SK-N-SH treated with all-trans-retinoic acid at 6 μM for 48 hours (cell line): ENCODE data around the gene CEND1.

ENCODE experiments used
- ATAC-seq: fragments of 200-7000 bp; cut with Tn5 transposase; 3 replicates; pipeline ENCODE4 v1.9.1; 2020; ENCODE audit warnings: mild to moderate bottlenecking, moderate library complexity
- ARNTL ChIP-seq: fragments of 450-650 bp; formaldehyde crosslinking; IDR thresholded peaks from 2 replicates; pipeline ENCODE4 v1.5.0; 2020; ENCODE audit warnings: low read depth, mild to moderate bottlenecking, moderate library complexity, borderline replicate concordance
- BACH2 ChIP-seq: fragments of 250-450 bp; sonication (Bioruptor Pico); IDR thresholded peaks from 2 replicates; pipeline ENCODE4 v1.9.0; 2021; ENCODE audit warnings: mild to moderate bottlenecking, borderline replicate concordance
- CREB5 ChIP-seq: fragments of 250-450 bp; sonication (Bioruptor Pico); IDR thresholded peaks from 2 replicates; pipeline ENCODE4 v1.5.1; 2020; ENCODE audit warnings: low read depth, mild to moderate bottlenecking, moderate library complexity
- CSRNP3 ChIP-seq: fragments of 250-450 bp; sonication (Bioruptor Pico); IDR thresholded peaks from 2 replicates; pipeline ENCODE4 v1.5.1; 2021; ENCODE audit warnings: mild to moderate bottlenecking, moderate library complexity
- ESRRG ChIP-seq: fragments of 250-450 bp; sonication (Bioruptor Pico); IDR thresholded peaks from 2 replicates; pipeline ENCODE4 v1.6.1; 2021; ENCODE audit warnings: mild to moderate bottlenecking
- GLIS3 ChIP-seq: fragments of 250-450 bp; sonication (Bioruptor Pico); IDR thresholded peaks from 2 replicates; pipeline ENCODE4 v1.5.0; 2020; ENCODE audit warnings: mild to moderate bottlenecking, moderate library complexity
- ISL1 ChIP-seq: fragments of 250-450 bp; sonication (Bioruptor Pico); IDR thresholded peaks from 2 replicates; pipeline ENCODE4 v2.1.2; 2022; ENCODE audit warnings: mild to moderate bottlenecking, moderate library complexity
- OSR1 ChIP-seq: fragments of 250-450 bp; sonication (Bioruptor Pico); IDR thresholded peaks from 2 replicates; pipeline ENCODE4 v1.8.0; 2022; ENCODE audit warnings: moderate library complexity, mild to moderate bottlenecking, inconsistent platforms
- POU6F1 ChIP-seq: fragments of 250-450 bp; sonication (Bioruptor Pico); IDR thresholded peaks from 2 replicates; pipeline ENCODE4 v1.8.0; 2021; ENCODE audit warnings: low read depth, mild to moderate bottlenecking, moderate library complexity, borderline replicate concordance
- PPARA ChIP-seq: fragments of 250-450 bp; sonication (Bioruptor Pico); IDR thresholded peaks from 2 replicates; pipeline ENCODE4 v1.5.0; 2020; ENCODE audit warnings: mild to moderate bottlenecking, borderline replicate concordance
- RARB ChIP-seq: fragments of 250-450 bp; sonication (Bioruptor Pico); IDR thresholded peaks from 2 replicates; pipeline ENCODE4 v1.8.0; 2021; ENCODE audit warnings: mild to moderate bottlenecking, moderate library complexity
- SNAI2 ChIP-seq: fragments of 250-450 bp; sonication (Bioruptor Pico); IDR thresholded peaks from 2 replicates; pipeline ENCODE4 v1.5.0; 2020; ENCODE audit warnings: mild to moderate bottlenecking, moderate library complexity
- TCF4 ChIP-seq: fragments of 250-450 bp; sonication (Bioruptor Pico); IDR thresholded peaks from 2 replicates; pipeline ENCODE4 v1.8.0; 2021; ENCODE audit warnings: mild to moderate bottlenecking, moderate library complexity, borderline replicate concordance
- TSHZ2 ChIP-seq: fragments of 250-450 bp; sonication (Bioruptor Pico); IDR thresholded peaks from 2 replicates; pipeline ENCODE4 v1.5.0; 2020; ENCODE audit warnings: mild to moderate bottlenecking, moderate library complexity
- ZC3H10 ChIP-seq: fragments of 250-450 bp; sonication (Bioruptor Pico); IDR thresholded peaks from 2 replicates; pipeline ENCODE4 v1.5.1; 2021; ENCODE audit warnings: mild to moderate bottlenecking, moderate library complexity
- ZFP3 ChIP-seq: fragments of 250-450 bp; sonication (Bioruptor Pico); IDR thresholded peaks from 2 replicates; pipeline ENCODE4 v1.5.0; 2020; ENCODE audit warnings: mild to moderate bottlenecking, moderate library complexity
- ZFP30 ChIP-seq: fragments of 450-650 bp; formaldehyde crosslinking; IDR thresholded peaks from 2 replicates; pipeline ENCODE4 v1.5.0; 2022; ENCODE audit warnings: mild to moderate bottlenecking, moderate library complexity
- ZNF565 ChIP-seq: fragments of 450-650 bp; formaldehyde crosslinking; conservative IDR thresholded peaks from 2 replicates; pipeline ENCODE4 v1.5.0; 2020; ENCODE audit warnings: low read depth, mild to moderate bottlenecking, moderate library complexity
- ZNF70 ChIP-seq: fragments of 450-650 bp; formaldehyde crosslinking; IDR thresholded peaks from 2 replicates; pipeline ENCODE4 v1.5.0; 2020; ENCODE audit warnings: mild to moderate bottlenecking, moderate library complexity
- ZNF8 ChIP-seq: fragments of 450-650 bp; formaldehyde crosslinking; IDR thresholded peaks from 2 replicates; pipeline ENCODE4 v1.5.0; 2020; ENCODE audit warnings: mild to moderate bottlenecking, moderate library complexity

CEND1 gene

GRCh38 chr11:799641-800316 is 9.9 kb upstream of the CEND1 start:
- ATAC-seq = no peak
- no peak for TF ChIP-seq POU6F1 (CRISPR knock-in tag)
- TF ChIP-seq CSRNP3 (CRISPR knock-in tag) = no peak
- no peak for TF ChIP-seq PPARA
- no peak for TF ChIP-seq ZFP30 (CRISPR knock-in tag)
- TF ChIP-seq ZNF565 (CRISPR knock-in tag) = no peak
- TF ChIP-seq ZFP3 (CRISPR knock-in tag) = no peak
- no peak for TF ChIP-seq CREB5 (CRISPR knock-in tag)
- no peak for TF ChIP-seq RARB (CRISPR knock-in tag)
- no peak for TF ChIP-seq ZC3H10 (CRISPR knock-in tag)
- TF ChIP-seq OSR1 (CRISPR knock-in tag) = no peak
- no peak for TF ChIP-seq ZNF8 (CRISPR knock-in tag)
- no peak for TF ChIP-seq ARNTL (CRISPR knock-in tag)
- no peak for TF ChIP-seq BACH2 (CRISPR knock-in tag)
- no peak for TF ChIP-seq TSHZ2 (CRISPR knock-in tag)
- no peak for TF ChIP-seq ESRRG (CRISPR knock-in tag)
- no peak for TF ChIP-seq ISL1
- no peak for TF ChIP-seq SNAI2 (CRISPR knock-in tag)
- no peak for TF ChIP-seq ZNF70 (CRISPR knock-in tag)
- TF ChIP-seq TCF4 (CRISPR knock-in tag) = no peak

- TF ChIP-seq ISL1 (no peak), ARNTL (CRISPR knock-in tag) (no peak), CREB5 (CRISPR knock-in tag) (no peak), ZNF565 (CRISPR knock-in tag) (no peak), ESRRG (CRISPR knock-in tag) (no peak), ZFP30 (CRISPR knock-in tag) (no peak)
- peak; percentile 56 for ATAC-seq
These were observed 8.3 kb upstream of the CEND1 start, which contains the start of gene SLC25A22 for GRCh38 chr11:798093-798713. Gene SLC25A22, minus strand, starts transcription at chr11:798281. Its CDS starts 3,275 bp downstream, at chr11:795006.

GRCh38 chr11:797296-798092 is 7.6 kb upstream of the CEND1 start:
- TF ChIP-seq GLIS3 (CRISPR knock-in tag) (no peak), ESRRG (CRISPR knock-in tag) (no peak), BACH2 (CRISPR knock-in tag) (no peak), OSR1 (CRISPR knock-in tag) (no peak), ZFP30 (CRISPR knock-in tag) (no peak), ZNF8 (CRISPR knock-in tag) (no peak), ZFP3 (CRISPR knock-in tag) (no peak), ZNF70 (CRISPR knock-in tag) (no peak), TSHZ2 (CRISPR knock-in tag) (no peak)
- ATAC-seq = peak; percentile 70
